Thoracic aorta (tissue), 2 donors: Measurements from ENCODE around the gene ACMSD. TPM values are rescaled to one million over a fixed set of nuclear protein-coding genes. Genes with fewer than 3 reads are reported as not detected.

ENCODE experiments used
- ATAC-seq: fragments of 150-250 bp; one replicate; pipeline ENCODE4 v1.8.0; 2017; ENCODE audit warnings: low read depth; ENCODE audit not compliant: insufficient number of reproducible peaks, low FRiP score
- DNase-seq: peaks from one replicate; pipeline ENCODE4 v3.0.0-alpha.2; 2020; ENCODE audit warnings: low spot score
- H3K27ac ChIP-seq, 2 donors: fragments of 200-600 bp; sonication (generic); 1 replicate in 1 of 2; 2 replicates in 1 of 2; pipeline ENCODE4 v1.5.1; 2016; ENCODE audit warnings: mild to moderate bottlenecking in 2 of 2, moderate library complexity in 2 of 2
- H3K27me3 ChIP-seq: fragments of 200-600 bp; sonication (generic); replicated peaks from 2 replicates; pipeline ENCODE4 v1.6.0; 2016; ENCODE audit warnings: mild to moderate bottlenecking; ENCODE audit not compliant: insufficient read depth
- H3K36me3 ChIP-seq: fragments of 200-600 bp; sonication (generic); one replicate; pipeline ENCODE4 v1.5.1; 2016
- H3K4me1 ChIP-seq, 2 donors: fragments of 200-600 bp; sonication (generic); 1 replicate in 1 of 2; 2 replicates in 1 of 2; pipeline versions ENCODE4 v1.5.1 to v1.6.0; 2016; ENCODE audit warnings: low read depth in 2 of 2, mild to moderate bottlenecking in 1 of 2; ENCODE audit not compliant: control insufficient read depth in 1 of 2
- H3K4me3 ChIP-seq: fragments of 200-600 bp; sonication (generic); 2 replicates; pipeline ENCODE4 v1.5.1; 2016; ENCODE audit warnings: mild to moderate bottlenecking
- H3K9me3 ChIP-seq: fragments of 200-600 bp; sonication (generic); 2 replicates; pipeline ENCODE4 v1.5.1; 2016
- total RNA-seq, 2 donors: library from RNA; depleted of rRNA; stranded (reverse); fragments of >200 nt; gene quantifications; one replicate each; pipeline versions ENCODE4 v1.1.0 to v1.2.3, GENCODE V29; 2016
- TF ChIP-seq, protein P1 (sequence below): fragments of 200-600 bp; sonication (generic); IDR thresholded peaks from one replicate; pipeline ENCODE4 v1.5.1; 2019; ENCODE audit warnings: antibody characterized with exemption

ACMSD gene
- total RNA-seq, 2 donors from 2014 or later: not detected

- DNase-seq: no peak
- no peaks in the 10 kb centered on the region for H3K36me3 ChIP-seq
- no peak overlapping the region for H3K4me3 ChIP-seq
- no peak overlapping the region for H3K27ac ChIP-seq
- H3K4me1 ChIP-seq: no peaks in the 10 kb centered on the region
- ATAC-seq: no peak
- H3K27me3 ChIP-seq: no peaks in the 10 kb centered on the region
- H3K9me3 ChIP-seq: no peaks in the 10 kb centered on the region
- TF ChIP-seq, protein P1, sequence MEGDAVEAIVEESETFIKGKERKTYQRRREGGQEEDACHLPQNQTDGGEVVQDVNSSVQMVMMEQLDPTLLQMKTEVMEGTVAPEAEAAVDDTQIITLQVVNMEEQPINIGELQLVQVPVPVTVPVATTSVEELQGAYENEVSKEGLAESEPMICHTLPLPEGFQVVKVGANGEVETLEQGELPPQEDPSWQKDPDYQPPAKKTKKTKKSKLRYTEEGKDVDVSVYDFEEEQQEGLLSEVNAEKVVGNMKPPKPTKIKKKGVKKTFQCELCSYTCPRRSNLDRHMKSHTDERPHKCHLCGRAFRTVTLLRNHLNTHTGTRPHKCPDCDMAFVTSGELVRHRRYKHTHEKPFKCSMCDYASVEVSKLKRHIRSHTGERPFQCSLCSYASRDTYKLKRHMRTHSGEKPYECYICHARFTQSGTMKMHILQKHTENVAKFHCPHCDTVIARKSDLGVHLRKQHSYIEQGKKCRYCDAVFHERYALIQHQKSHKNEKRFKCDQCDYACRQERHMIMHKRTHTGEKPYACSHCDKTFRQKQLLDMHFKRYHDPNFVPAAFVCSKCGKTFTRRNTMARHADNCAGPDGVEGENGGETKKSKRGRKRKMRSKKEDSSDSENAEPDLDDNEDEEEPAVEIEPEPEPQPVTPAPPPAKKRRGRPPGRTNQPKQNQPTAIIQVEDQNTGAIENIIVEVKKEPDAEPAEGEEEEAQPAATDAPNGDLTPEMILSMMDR: no peak
Measured at GRCh38 chr2:134866498-134867099, 28.2 kb downstream of the ACMSD start.

DNA sequence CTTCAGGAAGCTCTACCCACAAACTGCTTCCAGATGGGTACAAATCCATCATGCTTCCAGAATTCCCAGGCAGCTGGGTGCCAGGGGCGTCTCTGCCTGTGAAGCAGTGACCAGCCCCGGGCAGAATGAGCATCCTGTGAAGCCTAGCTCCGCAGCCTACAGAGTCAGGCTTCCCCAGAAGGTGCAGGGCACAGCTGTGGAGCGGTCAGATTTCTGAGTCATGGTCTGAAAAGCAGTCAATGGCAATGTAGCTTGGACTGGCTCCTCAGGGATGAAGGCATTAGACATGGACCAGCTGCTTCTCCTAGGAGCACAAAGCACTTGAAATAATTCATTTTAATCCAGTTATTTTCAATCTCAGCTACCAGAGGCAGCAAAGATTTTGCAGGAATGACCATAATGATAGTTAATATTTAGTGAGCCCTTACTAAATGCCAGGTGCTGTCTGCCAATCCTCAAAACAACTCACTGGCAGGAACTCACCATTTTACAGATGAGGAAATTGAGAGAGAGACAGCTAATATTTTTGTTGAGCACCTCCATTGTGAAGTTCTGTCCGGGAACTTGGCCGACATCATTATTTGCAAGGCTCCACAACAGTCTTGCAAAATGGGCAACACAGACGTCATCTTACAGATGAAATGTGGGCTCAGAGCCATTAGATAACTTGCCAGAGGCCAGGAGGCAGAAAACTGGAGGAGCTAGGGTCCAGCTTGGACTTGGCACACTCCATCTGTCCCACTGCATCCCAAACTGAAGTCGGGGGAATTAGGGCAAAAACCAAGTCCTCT, 31.7 kb downstream of the ACMSD start:
- Histone ChIP-seq H3K27ac (no peak overlapping the region), H3K27me3 (no peaks in the 10 kb centered on the region), H3K36me3 (no peaks in the 10 kb centered on the region), H3K4me1 (no peaks in the 10 kb centered on the region), H3K4me3 (no peak overlapping the region), H3K9me3 (no peaks in the 10 kb centered on the region)
- no peak for DNase-seq
- TF ChIP-seq, protein P1: no peak
- no peak for ATAC-seq

- Histone ChIP-seq H3K4me3 (no peak overlapping the region), H3K9me3 (no peaks in the 10 kb centered on the region), H3K4me1 (no peaks in the 10 kb centered on the region), H3K36me3 (no peaks in the 10 kb centered on the region), H3K27ac (no peak overlapping the region), H3K27me3 (no peaks in the 10 kb centered on the region)
- TF ChIP-seq, protein P1: no peak
- ATAC-seq: no peak
- no peak for DNase-seq
Measured at GRCh38 chr2:134873152-134873551, 34.7 kb downstream of the ACMSD start.

- Histone ChIP-seq H3K27ac (no peak overlapping the region), H3K4me3 (no peak overlapping the region), H3K9me3 (no peaks in the 10 kb centered on the region), H3K27me3 (no peaks in the 10 kb centered on the region), H3K4me1 (no peaks in the 10 kb centered on the region), H3K36me3 (no peaks in the 10 kb centered on the region)
- DNase-seq: no peak
- ATAC-seq: no peak
- TF ChIP-seq, protein P1: no peak
Measured at GRCh38 chr2:134875309-134875708, 36.9 kb downstream of the ACMSD start.

DNA sequence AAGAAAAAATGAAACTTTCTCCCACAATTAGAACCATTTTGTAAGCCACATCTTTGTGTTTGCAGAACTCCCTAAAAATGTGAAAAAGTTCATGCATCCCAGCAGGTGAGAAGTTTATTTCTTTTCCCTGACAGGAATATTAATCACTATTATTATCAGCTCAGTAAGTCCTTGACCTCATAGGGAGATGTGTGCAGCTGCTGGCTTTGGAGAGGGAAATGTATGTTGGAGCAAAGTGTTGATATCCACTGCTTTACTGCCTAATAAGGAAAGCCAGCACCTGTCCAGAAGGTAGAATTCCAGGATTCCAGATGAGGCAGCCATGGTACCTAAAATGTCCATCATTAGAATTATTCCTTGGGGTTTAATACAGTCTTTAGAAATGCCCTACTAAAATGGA, 44.4 kb downstream of the ACMSD start:
- Histone ChIP-seq H3K27me3 (no peaks in the 10 kb centered on the region), H3K36me3 (no peaks in the 10 kb centered on the region), H3K9me3 (no peaks in the 10 kb centered on the region), H3K4me1 (no peaks in the 10 kb centered on the region), H3K4me3 (no peak overlapping the region), H3K27ac (no peak overlapping the region)
- TF ChIP-seq, protein P1: no peak
- no peak for DNase-seq
- no peak for ATAC-seq
